ENCODE measurements around the gene ST8SIA6. TPM values are rescaled to one million over a fixed set of nuclear protein-coding genes. Genes with fewer than 3 reads are reported as not detected.

Gene ST8SIA6
- total RNA-seq, 1 donor from 2014 or later, result 0.13 TPM

DNA sequence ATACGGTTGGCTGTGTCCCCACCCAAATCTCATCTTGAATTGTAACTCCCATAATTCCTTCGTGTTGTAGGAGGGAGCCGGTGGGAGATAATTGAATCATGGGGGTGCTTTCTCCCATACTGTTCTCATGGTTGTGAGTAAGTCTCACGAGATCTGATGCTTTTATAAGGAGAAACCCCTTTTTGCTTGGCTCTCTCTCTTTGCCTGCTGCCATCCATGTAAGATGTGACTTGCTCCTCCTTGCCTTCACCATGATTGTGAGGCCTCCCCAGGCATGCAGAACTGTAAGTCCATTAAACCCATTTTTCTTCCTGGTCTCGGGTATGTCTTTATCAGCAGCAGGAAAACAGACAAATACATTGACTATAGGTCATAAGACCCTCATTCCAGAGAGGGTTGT, 15.9 kb upstream of the ST8SIA6 start:
- POLR2A ChIA-PET, result no interaction called here
- ATAC-seq (ENCODE audit: low read depth), result no peak
- intact Hi-C loops (cut with micrococcal nuclease), result no loop called here

DNA sequence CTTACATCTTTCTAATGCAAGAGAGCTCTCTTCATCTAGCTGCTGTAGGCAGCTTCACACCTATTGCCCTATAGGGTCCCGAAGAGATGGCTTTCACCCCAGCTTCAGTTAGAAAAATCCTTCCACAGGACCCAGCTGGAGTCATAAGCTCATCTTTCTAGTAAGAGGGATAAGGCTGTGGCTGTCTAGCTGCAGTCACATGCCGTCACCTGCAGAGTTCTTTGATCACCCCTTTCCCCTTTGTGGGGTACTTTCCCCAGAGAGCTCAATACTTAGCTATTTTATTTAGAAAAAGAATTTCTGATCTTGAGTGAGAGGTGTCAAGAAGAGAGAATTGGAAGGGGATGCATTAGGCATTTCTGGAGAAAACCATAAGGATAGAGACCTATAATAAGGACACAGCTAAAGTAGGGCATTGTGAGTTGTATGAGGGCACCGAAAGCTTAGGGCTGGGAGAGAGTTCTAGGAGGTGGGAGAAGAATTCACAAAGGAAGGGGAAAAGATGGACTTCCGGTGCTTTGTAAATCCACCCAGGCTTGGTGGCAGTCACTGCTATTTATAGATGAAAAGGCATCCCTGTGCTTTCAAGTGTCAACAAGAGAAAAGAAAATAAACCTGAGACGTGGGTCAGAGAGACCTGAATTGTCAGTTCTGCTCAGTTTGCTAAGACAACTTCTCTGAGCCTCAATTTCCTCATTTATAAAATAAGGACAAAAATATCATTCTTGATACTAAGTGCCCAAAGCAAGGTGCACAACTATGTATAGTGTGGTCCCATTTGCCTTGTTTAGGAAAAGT, 11.1 kb upstream of the ST8SIA6 start:
- Mint-ChIP-seq H3K36me3 (ENCODE audit: low read depth) (no peaks in the 10 kb centered on the region), H3K4me3 (no peak overlapping the region), H3K27me3 (peaks cover 16% of the 10 kb centered on the region), H3K4me1 (no peaks in the 10 kb centered on the region), H3K9me3 (peaks cover 3% of the 10 kb centered on the region), H3K27ac (no peak overlapping the region)
- POLR2A ChIA-PET, result no interaction called here
- CTCF ChIA-PET, result no interaction called here
- ATAC-seq (ENCODE audit: low read depth) (no peak), DNase-seq (no peak)
- TF ChIP-seq, protein P1, sequence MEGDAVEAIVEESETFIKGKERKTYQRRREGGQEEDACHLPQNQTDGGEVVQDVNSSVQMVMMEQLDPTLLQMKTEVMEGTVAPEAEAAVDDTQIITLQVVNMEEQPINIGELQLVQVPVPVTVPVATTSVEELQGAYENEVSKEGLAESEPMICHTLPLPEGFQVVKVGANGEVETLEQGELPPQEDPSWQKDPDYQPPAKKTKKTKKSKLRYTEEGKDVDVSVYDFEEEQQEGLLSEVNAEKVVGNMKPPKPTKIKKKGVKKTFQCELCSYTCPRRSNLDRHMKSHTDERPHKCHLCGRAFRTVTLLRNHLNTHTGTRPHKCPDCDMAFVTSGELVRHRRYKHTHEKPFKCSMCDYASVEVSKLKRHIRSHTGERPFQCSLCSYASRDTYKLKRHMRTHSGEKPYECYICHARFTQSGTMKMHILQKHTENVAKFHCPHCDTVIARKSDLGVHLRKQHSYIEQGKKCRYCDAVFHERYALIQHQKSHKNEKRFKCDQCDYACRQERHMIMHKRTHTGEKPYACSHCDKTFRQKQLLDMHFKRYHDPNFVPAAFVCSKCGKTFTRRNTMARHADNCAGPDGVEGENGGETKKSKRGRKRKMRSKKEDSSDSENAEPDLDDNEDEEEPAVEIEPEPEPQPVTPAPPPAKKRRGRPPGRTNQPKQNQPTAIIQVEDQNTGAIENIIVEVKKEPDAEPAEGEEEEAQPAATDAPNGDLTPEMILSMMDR (IDR thresholded peaks at IDR 0.05), result no peak
- intact Hi-C loops (cut with micrococcal nuclease), result no loop called here

More for the DNA sequence above, 15.9 kb upstream of the ST8SIA6 start:
- TF ChIP-seq, protein P1 (IDR thresholded peaks at IDR 0.05), result no peak
- Mint-ChIP-seq H3K9me3 (peaks cover 3% of the 10 kb centered on the region), H3K36me3 (ENCODE audit: low read depth) (no peaks in the 10 kb centered on the region), H3K4me1 (no peaks in the 10 kb centered on the region), H3K4me3 (no peak overlapping the region), H3K27me3 (peaks cover 2% of the 10 kb centered on the region), H3K27ac (no peak overlapping the region)
- CTCF ChIA-PET, result no interaction called here
- no peak for DNase-seq

DNA sequence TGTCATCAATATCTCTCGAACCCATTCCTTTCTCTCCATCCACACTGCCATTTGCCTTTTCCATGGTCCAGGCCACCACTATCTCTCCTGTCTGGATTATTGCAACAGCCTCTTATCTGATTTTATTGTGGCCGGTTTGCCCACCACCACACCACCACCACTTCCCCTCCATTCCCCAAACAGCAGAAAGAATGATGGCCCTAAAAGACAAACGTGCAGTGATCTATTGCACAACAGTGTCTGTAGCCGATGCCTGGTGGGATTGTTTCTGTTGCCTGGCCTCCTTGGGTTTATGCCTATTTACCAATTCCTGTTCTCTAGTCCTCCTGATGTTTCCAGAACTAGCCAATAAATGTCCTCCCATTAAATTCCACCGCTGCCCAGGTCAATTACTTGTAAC, 10.2 kb upstream of the ST8SIA6 start:
- ChIA-PET CTCF (no interaction called here), POLR2A (no interaction called here)
- no peak for DNase-seq
- Mint-ChIP-seq H3K27ac (no peak overlapping the region), H3K36me3 (ENCODE audit: low read depth) (no peaks in the 10 kb centered on the region), H3K4me1 (no peaks in the 10 kb centered on the region), H3K27me3 (peaks cover 16% of the 10 kb centered on the region), H3K9me3 (no peaks in the 10 kb centered on the region), H3K4me3 (no peak overlapping the region)
- intact Hi-C loops (cut with micrococcal nuclease), result no loop called here
- TF ChIP-seq, protein P1 (IDR thresholded peaks at IDR 0.05), result no peak
- no peak for ATAC-seq (ENCODE audit: low read depth)

DNA sequence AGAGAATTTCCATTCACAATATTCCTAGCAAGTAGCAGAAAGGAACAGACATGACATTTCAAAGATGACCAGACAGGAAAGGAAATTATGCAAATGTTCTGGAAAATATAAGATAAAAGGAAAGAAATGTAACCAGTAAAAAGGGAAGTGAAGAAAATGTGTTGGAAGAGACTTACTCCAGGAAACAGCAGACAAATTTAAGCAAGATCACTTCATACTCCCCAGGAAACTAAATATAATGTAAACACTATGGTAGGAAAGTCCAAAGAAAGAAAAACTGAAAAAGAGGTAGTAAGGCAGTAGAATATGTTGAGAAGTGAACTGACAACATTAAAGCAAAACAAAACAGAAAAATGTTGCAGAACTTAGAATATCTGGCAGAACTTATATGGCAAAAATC, 6.4 kb upstream of the ST8SIA6 start:
- no peaks in the 10 kb centered on the region for H3K4me1 Mint-ChIP-seq
- no peak overlapping the region for H3K4me3 Mint-ChIP-seq
- H3K36me3 Mint-ChIP-seq (ENCODE audit: low read depth), result no peaks in the 10 kb centered on the region
- ChIA-PET POLR2A (no interaction called here), CTCF (interaction anchor here (0.7 kb wide), 1 partner anchor 80 kb away, joined by 4 read pairs; no protein-coding TSS in a partner anchor)
- DNase-seq (no peak), ATAC-seq (ENCODE audit: low read depth) (no peak)
- H3K27me3 Mint-ChIP-seq, result peaks cover 25% of the 10 kb centered on the region
- no peak overlapping the region for H3K27ac Mint-ChIP-seq
- no peaks in the 10 kb centered on the region for H3K9me3 Mint-ChIP-seq
- TF ChIP-seq, protein P1 (IDR thresholded peaks at IDR 0.05), result no peak
- intact Hi-C loops (cut with micrococcal nuclease), result no loop called here

DNA sequence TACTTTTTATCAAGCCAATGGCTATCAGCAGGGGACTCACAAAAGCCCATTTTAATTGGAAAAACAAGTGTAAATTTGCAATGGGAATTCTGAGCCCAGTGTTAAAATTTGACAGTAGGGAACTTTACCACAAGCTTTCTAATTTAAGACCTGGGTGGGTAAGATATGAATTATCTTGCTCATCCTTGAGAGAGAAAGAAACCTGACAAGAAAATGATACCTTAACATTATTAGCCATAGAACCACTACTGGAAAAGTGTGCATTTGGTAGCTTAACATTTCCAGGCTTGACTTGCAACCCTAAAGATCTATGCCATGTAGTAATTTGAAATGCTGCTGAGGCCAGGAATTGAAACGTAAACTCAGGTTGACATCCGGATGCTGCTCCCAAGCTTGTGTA, 2.7 kb upstream of the ST8SIA6 start:
- intact Hi-C loops (cut with micrococcal nuclease), result no loop called here

More for the DNA sequence above, 2.7 kb upstream of the ST8SIA6 start:
- TF ChIP-seq, protein P1 (IDR thresholded peaks at IDR 0.05), result no peak
- DNase-seq, result no peak
- ATAC-seq (ENCODE audit: low read depth), result no peak
- POLR2A ChIA-PET, result no interaction called here
- CTCF ChIA-PET, result no interaction called here
- no peaks in the 10 kb centered on the region for H3K36me3 Mint-ChIP-seq (ENCODE audit: low read depth)
- H3K9me3 Mint-ChIP-seq, result no peaks in the 10 kb centered on the region
- H3K4me3 Mint-ChIP-seq, result no peak overlapping the region
- H3K4me1 Mint-ChIP-seq, result peaks cover 17% of the 10 kb centered on the region
- peaks cover 31% of the 10 kb centered on the region for H3K27me3 Mint-ChIP-seq
- no peak overlapping the region for H3K27ac Mint-ChIP-seq

Measured in activated B cell treated with CpG ODN at 0.5 μM for 24 hours (primary cell).